Mesenchymal stem cell (in vitro differentiated cells and primary cell): ENCODE data around the gene PRKCB.
"Not testable (repeated sequence)": the region's sequence is repeated elsewhere in the genome, so short reads cannot be mapped to it uniquely, and the experiment has no call there.

Source experiments
- DNase-seq: peaks from one replicate; pipeline ENCODE4 v3.0.0-alpha.2; 2013
- H2AFZ ChIP-seq: one replicate; pipeline ENCODE4 v1.6.1; 2013; ENCODE audit warnings: low read depth, mild to moderate bottlenecking, control low read depth, inconsistent platforms, low read length, moderate library complexity
- H2AK5ac ChIP-seq: 2 replicates; pipeline ENCODE4 v1.6.1; 2013; ENCODE audit warnings: low read length, moderate library complexity, mild to moderate bottlenecking, inconsistent platforms; ENCODE audit not compliant: severe bottlenecking
- H2BK120ac ChIP-seq: one replicate; pipeline ENCODE4 v1.6.1; 2013; ENCODE audit warnings: low read depth, mild to moderate bottlenecking, inconsistent platforms, low read length, moderate library complexity
- H2BK12ac ChIP-seq, 2 experiments: one replicate each; pipeline ENCODE4 v1.6.1; 2013; ENCODE audit warnings: inconsistent platforms in 2 of 2, low read length in 2 of 2, mild to moderate bottlenecking in 2 of 2, moderate library complexity in 2 of 2, control low read depth in 1 of 2
- H2BK15ac ChIP-seq: one replicate; pipeline ENCODE4 v1.6.1; 2013; ENCODE audit warnings: mild to moderate bottlenecking, low read depth, inconsistent platforms; ENCODE audit not compliant: poor library complexity, severe bottlenecking
- H2BK5ac ChIP-seq: 2 replicates; pipeline ENCODE4 v1.6.1; 2013; ENCODE audit warnings: low read depth, mild to moderate bottlenecking, low read length, control low read depth, inconsistent platforms; ENCODE audit not compliant: poor library complexity, severe bottlenecking
- H3K14ac ChIP-seq, 2 experiments: one replicate each; pipeline ENCODE4 v1.6.1; 2013; ENCODE audit warnings: inconsistent platforms in 2 of 2, low read length in 2 of 2, control low read depth in 1 of 2, mild to moderate bottlenecking in 1 of 2, moderate library complexity in 1 of 2
- H3K18ac ChIP-seq, 2 experiments: one replicate each; pipeline ENCODE4 v1.6.1; 2013; ENCODE audit warnings: inconsistent platforms in 2 of 2, low read length in 2 of 2, control low read depth in 1 of 2, low read depth in 1 of 2, mild to moderate bottlenecking in 1 of 2
- H3K23ac ChIP-seq, 2 experiments: one replicate each; pipeline ENCODE4 v1.6.1; 2013; ENCODE audit warnings: inconsistent platforms in 2 of 2, low read length in 2 of 2, mild to moderate bottlenecking in 2 of 2, moderate library complexity in 2 of 2, control low read depth in 1 of 2
- H3K27ac ChIP-seq: 2 replicates; pipeline ENCODE4 v1.5.1; 2013; ENCODE audit warnings: mild to moderate bottlenecking, moderate library complexity, low read length, control low read depth, inconsistent platforms; ENCODE audit not compliant: poor library complexity, severe bottlenecking
- H3K27me3 ChIP-seq, 2 experiments: 2 replicates each; pipeline versions ENCODE4 v1.6.1 to v1.7.0; 2013; ENCODE audit warnings: low read length in 2 of 2, mild to moderate bottlenecking in 2 of 2, moderate library complexity in 2 of 2, control low read depth in 1 of 2, inconsistent platforms in 1 of 2; ENCODE audit not compliant: control insufficient read depth in 1 of 2, insufficient read depth in 1 of 2
- H3K36me3 ChIP-seq, 2 experiments: 2 replicates each; pipeline versions ENCODE4 v1.6.1 to v1.7.0; 2013; ENCODE audit warnings: low read length in 2 of 2, control low read depth in 1 of 2, inconsistent platforms in 1 of 2, low read depth in 1 of 2, mild to moderate bottlenecking in 1 of 2; ENCODE audit not compliant: insufficient read depth in 2 of 2, control insufficient read depth in 1 of 2
- H3K4ac ChIP-seq, 2 experiments: one replicate each; pipeline ENCODE4 v1.6.1; 2013; ENCODE audit warnings: inconsistent platforms in 2 of 2, low read length in 2 of 2, mild to moderate bottlenecking in 2 of 2, moderate library complexity in 2 of 2, control low read depth in 1 of 2, low read depth in 1 of 2
- H3K4me1 ChIP-seq: 2 replicates; pipeline ENCODE4 v1.6.1; 2013; ENCODE audit warnings: low read depth, low read length, control low read depth; ENCODE audit not compliant: control insufficient read depth, insufficient read depth
- H3K4me2 ChIP-seq: 2 replicates; pipeline ENCODE4 v1.6.1; 2013; ENCODE audit warnings: low read length, mild to moderate bottlenecking, inconsistent platforms; ENCODE audit not compliant: poor library complexity, severe bottlenecking
- H3K4me3 ChIP-seq, 2 experiments: 2 replicates each; pipeline versions ENCODE4 v1.5.1 to v1.7.0; 2013; ENCODE audit warnings: low read length in 2 of 2, mild to moderate bottlenecking in 2 of 2, control low read depth in 1 of 2, low read depth in 1 of 2; ENCODE audit not compliant: insufficient read depth in 1 of 2
- H3K79me1 ChIP-seq: replicated peaks from 2 replicates; pipeline ENCODE4 v1.6.1; 2013; ENCODE audit warnings: mild to moderate bottlenecking, control low read depth, low read length, inconsistent platforms; ENCODE audit not compliant: poor library complexity, severe bottlenecking
- H3K9ac ChIP-seq: 2 replicates; pipeline ENCODE4 v1.7.0; 2013; ENCODE audit warnings: mild to moderate bottlenecking, low read length, moderate library complexity
- H3K9me3 ChIP-seq: 2 replicates; pipeline ENCODE4 v1.7.0; 2013; ENCODE audit warnings: mild to moderate bottlenecking, low read length; ENCODE audit not compliant: control insufficient read depth
- H4K8ac ChIP-seq: one replicate; pipeline ENCODE4 v1.6.1; 2013; ENCODE audit warnings: inconsistent platforms, mild to moderate bottlenecking, low read length, moderate library complexity
- H4K91ac ChIP-seq: one replicate; pipeline ENCODE4 v1.6.1; 2013; ENCODE audit warnings: mild to moderate bottlenecking, low read length, inconsistent platforms
- WGBS: methylation state at CpG from one replicate; pipeline ENCODE4 v1.1.7; 2013; ENCODE audit warnings: mixed read lengths; 5-methylcytosine and 5-hydroxymethylcytosine counted together

The PRKCB gene

DNA sequence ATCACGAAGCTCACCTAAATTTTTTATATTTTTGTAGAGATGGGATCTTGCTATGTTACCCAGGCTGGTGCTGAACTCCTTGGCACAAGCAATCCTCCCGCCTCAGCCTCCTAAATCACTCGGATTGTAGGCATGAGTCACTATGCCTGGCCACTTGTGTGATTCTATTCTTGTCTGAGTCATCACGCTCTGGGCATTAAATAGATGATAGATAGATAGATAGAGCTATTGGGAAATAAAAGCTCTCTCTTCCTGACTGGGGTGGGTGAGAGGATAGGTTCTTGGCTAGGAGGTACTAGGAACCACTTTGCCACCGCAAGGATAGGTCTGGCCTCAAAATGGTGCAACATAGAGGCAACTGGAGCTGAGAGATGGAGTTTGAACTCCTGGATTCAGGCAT is 399.0 kb downstream of the PRKCB start:
- Histone ChIP-seq H3K36me3 (no peaks in the 10 kb centered on the region), H3K4me1 (no peaks in the 10 kb centered on the region), H4K91ac (no peak overlapping the region), H3K9me3 (peaks cover 4% of the 10 kb centered on the region), H3K23ac (no peak overlapping the region), H3K27me3 (no peaks in the 10 kb centered on the region), H3K18ac (no peak overlapping the region), H3K14ac (no peak overlapping the region), H3K4ac (no peak overlapping the region), H2BK15ac (no peak overlapping the region), H2BK120ac (no peak overlapping the region), H3K4me2 (no peak overlapping the region), H2BK12ac (no peak overlapping the region), H3K9ac (no peak overlapping the region), H3K4me3 (no peak overlapping the region), H2AK5ac (no peak overlapping the region), H2BK5ac (no peak overlapping the region), H3K79me1 (no peaks in the 10 kb centered on the region), H4K8ac (no peak overlapping the region), H2AFZ (no peak overlapping the region), H3K27ac (no peak overlapping the region)
- no peak for DNase-seq
- WGBS, result 77% methylated on average over 5 of the region's 5 CpGs

DNA sequence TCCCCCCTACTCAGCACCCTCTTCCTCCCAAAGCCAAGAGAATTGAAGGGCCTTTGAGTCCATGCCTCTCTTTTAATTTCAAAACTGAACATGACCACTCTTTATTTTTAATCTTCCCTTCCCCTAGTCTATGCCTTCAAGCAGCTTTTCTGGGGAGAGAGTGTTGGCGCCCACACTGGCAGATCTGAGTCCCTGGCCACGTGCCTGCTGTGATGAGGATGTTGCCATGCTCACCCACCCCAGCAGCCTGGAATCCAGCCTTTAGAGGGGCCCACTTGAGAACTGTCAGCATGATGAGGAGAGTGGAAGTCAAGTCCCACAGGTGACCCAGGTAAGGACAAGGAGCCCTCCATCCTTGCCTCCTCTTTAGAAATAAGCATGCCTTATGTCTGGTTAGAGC is 400.0 kb downstream of the PRKCB start:
- H2AFZ ChIP-seq, result no peak overlapping the region
- H3K23ac ChIP-seq, result no peak overlapping the region
- no peaks in the 10 kb centered on the region for H3K27me3 ChIP-seq
- no peaks in the 10 kb centered on the region for H3K4me1 ChIP-seq
- no peak for DNase-seq
- H3K9me3 ChIP-seq, result peaks cover 4% of the 10 kb centered on the region
- no peak overlapping the region for H3K9ac ChIP-seq
- no peak overlapping the region for H3K18ac ChIP-seq
- H3K4ac ChIP-seq, result no peak overlapping the region
- no peak overlapping the region for H4K91ac ChIP-seq
- no peak overlapping the region for H3K4me3 ChIP-seq
- H2BK120ac ChIP-seq, result no peak overlapping the region
- H2BK12ac ChIP-seq, result no peak overlapping the region
- H2BK15ac ChIP-seq, result no peak overlapping the region
- WGBS, result 38% methylated on average over 2 of the region's 2 CpGs
- H3K36me3 ChIP-seq, result no peaks in the 10 kb centered on the region
- H3K27ac ChIP-seq, result no peak overlapping the region
- H2AK5ac ChIP-seq, result no peak overlapping the region
- H3K14ac ChIP-seq, result no peak overlapping the region
- no peaks in the 10 kb centered on the region for H3K79me1 ChIP-seq
- no peak overlapping the region for H4K8ac ChIP-seq
- H2BK5ac ChIP-seq, result no peak overlapping the region
- no peak overlapping the region for H3K4me2 ChIP-seq

DNA sequence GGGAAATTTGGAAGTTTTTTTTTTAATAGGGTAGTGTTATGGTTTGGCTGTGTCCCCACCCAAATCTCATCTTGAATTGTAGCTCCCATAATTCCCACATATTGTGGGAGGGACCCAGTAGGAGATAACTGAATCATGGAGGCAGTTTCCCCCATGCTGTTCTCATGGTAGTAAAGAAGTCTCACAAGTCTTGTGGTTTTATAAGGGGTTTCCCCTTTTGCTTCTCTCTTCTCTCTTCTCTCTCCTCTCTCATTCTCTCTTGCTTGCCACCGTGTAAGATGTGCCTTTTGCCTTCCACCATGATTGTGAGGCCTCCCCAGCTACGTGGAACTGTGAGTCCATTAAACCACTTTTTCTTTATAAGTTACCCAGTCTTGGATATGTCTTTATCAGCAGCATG is 403.1 kb downstream of the PRKCB start:
- not testable (repeated sequence) for H2BK5ac ChIP-seq, H4K91ac ChIP-seq, H3K18ac ChIP-seq, H3K4me3 ChIP-seq, H3K4me1 ChIP-seq, H3K27ac ChIP-seq, H2AK5ac ChIP-seq, H3K9ac ChIP-seq, H3K9me3 ChIP-seq, H3K27me3 ChIP-seq, DNase-seq, H3K4me2 ChIP-seq, H3K79me1 ChIP-seq, H3K23ac ChIP-seq, H3K14ac ChIP-seq, H3K4ac ChIP-seq, H2AFZ ChIP-seq, H3K36me3 ChIP-seq, H2BK15ac ChIP-seq, H2BK12ac ChIP-seq, H2BK120ac ChIP-seq, H4K8ac ChIP-seq
- WGBS, result 19% methylated on average over 2 of the region's 2 CpGs

DNA sequence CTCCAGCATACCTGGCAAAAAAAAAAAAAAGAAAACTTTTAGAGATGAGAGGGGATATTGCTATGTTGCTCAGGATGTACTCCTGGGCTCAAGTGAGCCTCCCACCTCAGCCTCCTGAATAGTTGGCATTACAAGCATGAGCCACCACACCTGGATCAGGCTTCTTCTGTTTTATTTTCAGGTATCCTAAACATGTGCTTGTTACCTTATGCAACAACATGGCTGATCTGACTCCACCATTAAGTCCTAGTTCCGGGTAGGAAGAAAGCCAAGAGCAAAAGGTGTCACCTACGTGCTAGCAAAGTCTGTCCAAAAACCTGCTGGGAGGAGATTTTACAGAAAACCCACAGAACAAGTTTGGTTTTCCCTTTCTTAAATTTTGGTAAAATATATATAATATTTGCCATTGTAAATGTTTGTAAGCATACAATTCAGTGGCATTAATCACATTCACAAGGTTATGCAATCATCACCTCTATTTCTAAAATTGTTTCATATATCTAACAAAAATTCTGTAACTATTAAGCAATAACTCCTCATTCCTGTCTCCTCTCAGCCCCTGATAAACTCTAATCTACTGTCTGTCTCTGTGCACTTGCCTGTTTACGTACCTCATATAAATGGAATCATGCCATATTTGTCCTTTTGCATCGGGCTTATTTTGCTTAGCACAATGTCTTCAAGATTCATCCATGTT is 411.3 kb downstream of the PRKCB start:
- no peak overlapping the region for H3K4me2 ChIP-seq
- 80% methylated on average over 4 of the region's 4 CpGs for WGBS

More for the DNA sequence above, 411.3 kb downstream of the PRKCB start:
- H2BK120ac ChIP-seq, result no peak overlapping the region
- no peak overlapping the region for H3K9ac ChIP-seq
- H2AK5ac ChIP-seq, result no peak overlapping the region
- no peak overlapping the region for H3K4me3 ChIP-seq
- no peaks in the 10 kb centered on the region for H3K9me3 ChIP-seq
- H3K36me3 ChIP-seq, result no peaks in the 10 kb centered on the region
- H2BK15ac ChIP-seq, result no peak overlapping the region
- no peak overlapping the region for H4K91ac ChIP-seq
- H3K27me3 ChIP-seq, result no peaks in the 10 kb centered on the region
- no peak for DNase-seq
- H2BK12ac ChIP-seq, result no peak overlapping the region
- H3K4me1 ChIP-seq, result no peaks in the 10 kb centered on the region
- H3K27ac ChIP-seq, result no peak overlapping the region
- no peak overlapping the region for H3K4ac ChIP-seq
- H3K23ac ChIP-seq, result no peak overlapping the region
- H3K14ac ChIP-seq, result no peak overlapping the region
- no peak overlapping the region for H2AFZ ChIP-seq
- no peak overlapping the region for H3K18ac ChIP-seq
- no peak overlapping the region for H2BK5ac ChIP-seq
- no peaks in the 10 kb centered on the region for H3K79me1 ChIP-seq
- no peak overlapping the region for H4K8ac ChIP-seq
